A549 (cell line): Measurements from ENCODE around the gene MAPRE2.

Experiments used
- CEBPB ChIP-seq, 2 experiments: fragments of >200 bp in 1 of 2; sonication (Bioruptor Twin) in 1 of 2; formaldehyde crosslinking in 1 of 2; IDR thresholded peaks; 2 replicates each; pipeline ENCODE4 v1.6.1; 2012 to 2016
- HOXA7 ChIP-seq: fragments of 250-450 bp; sonication (Bioruptor Pico); IDR thresholded peaks from 2 replicates; pipeline ENCODE4 v1.5.0; 2020; ENCODE audit warnings: mild to moderate bottlenecking, moderate library complexity
- JUNB ChIP-seq: fragments of >200 bp; sonication (Bioruptor Twin); formaldehyde crosslinking; IDR thresholded peaks from 2 replicates; pipeline ENCODE4 v1.6.1; 2016
- MYC ChIP-seq: IDR thresholded peaks from 2 replicates; pipeline ENCODE4 v1.6.1; 2012; ENCODE audit warnings: mild to moderate bottlenecking, inconsistent platforms, low read length, improper control_type of control experiment, borderline replicate concordance
- SREBF2 ChIP-seq: fragments of 450-650 bp; IDR thresholded peaks from 2 replicates; pipeline ENCODE4 v1.6.1; 2014; ENCODE audit warnings: mild to moderate bottlenecking, moderate library complexity
- ZC3H11A ChIP-seq: fragments of 450-650 bp; IDR thresholded peaks from 2 replicates; pipeline ENCODE4 v1.6.1; 2014; ENCODE audit warnings: antibody characterized with exemption, mild to moderate bottlenecking
- ZNF302 ChIP-seq: fragments of 250-450 bp; sonication (Bioruptor Pico); IDR thresholded peaks from 2 replicates; pipeline ENCODE4 v1.9.0; 2021; ENCODE audit warnings: inconsistent platforms, mild to moderate bottlenecking, moderate library complexity
- TF ChIP-seq, protein P1 (sequence below): fragments of >200 bp; sonication (Bioruptor Twin); formaldehyde crosslinking; IDR thresholded peaks from 3 replicates; pipeline ENCODE4 v1.5.1; 2016

- TF ChIP-seq, protein P1, sequence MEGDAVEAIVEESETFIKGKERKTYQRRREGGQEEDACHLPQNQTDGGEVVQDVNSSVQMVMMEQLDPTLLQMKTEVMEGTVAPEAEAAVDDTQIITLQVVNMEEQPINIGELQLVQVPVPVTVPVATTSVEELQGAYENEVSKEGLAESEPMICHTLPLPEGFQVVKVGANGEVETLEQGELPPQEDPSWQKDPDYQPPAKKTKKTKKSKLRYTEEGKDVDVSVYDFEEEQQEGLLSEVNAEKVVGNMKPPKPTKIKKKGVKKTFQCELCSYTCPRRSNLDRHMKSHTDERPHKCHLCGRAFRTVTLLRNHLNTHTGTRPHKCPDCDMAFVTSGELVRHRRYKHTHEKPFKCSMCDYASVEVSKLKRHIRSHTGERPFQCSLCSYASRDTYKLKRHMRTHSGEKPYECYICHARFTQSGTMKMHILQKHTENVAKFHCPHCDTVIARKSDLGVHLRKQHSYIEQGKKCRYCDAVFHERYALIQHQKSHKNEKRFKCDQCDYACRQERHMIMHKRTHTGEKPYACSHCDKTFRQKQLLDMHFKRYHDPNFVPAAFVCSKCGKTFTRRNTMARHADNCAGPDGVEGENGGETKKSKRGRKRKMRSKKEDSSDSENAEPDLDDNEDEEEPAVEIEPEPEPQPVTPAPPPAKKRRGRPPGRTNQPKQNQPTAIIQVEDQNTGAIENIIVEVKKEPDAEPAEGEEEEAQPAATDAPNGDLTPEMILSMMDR = no peak
- TF ChIP-seq HOXA7 (CRISPR knock-in tag) (no peak), ZC3H11A (no peak), CEBPB (IDR thresholded peaks at IDR 0.05) (no peak), JUNB (no peak), ZNF302 (CRISPR knock-in tag) (no peak), SREBF2 (no peak), MYC (no peak)
Observed at GRCh38 chr18:35172451-35173035, 131.3 kb downstream of the MAPRE2 start.
